NCI-H446 treated with DMSO at 0.1 percent for 48 hours (cell line): ENCODE measurements around the gene PXT1.
"Not testable (repeated sequence)": the region's sequence is repeated elsewhere in the genome, so short reads cannot be mapped to it uniquely, and the experiment has no call there.

Experiments used
- DNase-seq: peaks from one replicate; lab custom pipeline; 2025; lab: John Stamatoyannopoulos, UW

PXT1 gene

GRCh38 chr6:36368921-36369865 lies 73.5 kb downstream of the PXT1 start:
- DNase-seq = no peak

GRCh38 chr6:36368421-36368820 lies 74.2 kb downstream of the PXT1 start:
- DNase-seq = no peak

DNA sequence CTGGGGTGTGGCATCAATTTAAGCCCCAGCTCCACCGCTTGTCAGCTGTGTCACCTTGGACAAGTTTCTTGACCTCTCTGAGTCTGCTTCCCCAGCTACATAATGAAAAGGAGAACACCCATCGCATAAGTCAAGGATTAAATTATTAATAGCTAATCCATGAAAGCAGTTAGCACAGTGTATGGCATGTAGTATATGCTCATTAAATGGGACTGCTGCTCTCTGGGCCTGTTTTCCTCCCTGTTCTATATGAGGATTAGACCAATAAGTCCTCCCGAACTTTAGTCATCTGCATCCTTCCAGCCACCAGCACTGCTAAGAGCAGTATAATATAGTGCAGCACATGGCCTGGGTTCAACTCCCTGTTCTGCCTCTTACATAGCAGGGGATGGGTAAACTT lies 74.9 kb downstream of the PXT1 start:
- no peak for DNase-seq

DNA sequence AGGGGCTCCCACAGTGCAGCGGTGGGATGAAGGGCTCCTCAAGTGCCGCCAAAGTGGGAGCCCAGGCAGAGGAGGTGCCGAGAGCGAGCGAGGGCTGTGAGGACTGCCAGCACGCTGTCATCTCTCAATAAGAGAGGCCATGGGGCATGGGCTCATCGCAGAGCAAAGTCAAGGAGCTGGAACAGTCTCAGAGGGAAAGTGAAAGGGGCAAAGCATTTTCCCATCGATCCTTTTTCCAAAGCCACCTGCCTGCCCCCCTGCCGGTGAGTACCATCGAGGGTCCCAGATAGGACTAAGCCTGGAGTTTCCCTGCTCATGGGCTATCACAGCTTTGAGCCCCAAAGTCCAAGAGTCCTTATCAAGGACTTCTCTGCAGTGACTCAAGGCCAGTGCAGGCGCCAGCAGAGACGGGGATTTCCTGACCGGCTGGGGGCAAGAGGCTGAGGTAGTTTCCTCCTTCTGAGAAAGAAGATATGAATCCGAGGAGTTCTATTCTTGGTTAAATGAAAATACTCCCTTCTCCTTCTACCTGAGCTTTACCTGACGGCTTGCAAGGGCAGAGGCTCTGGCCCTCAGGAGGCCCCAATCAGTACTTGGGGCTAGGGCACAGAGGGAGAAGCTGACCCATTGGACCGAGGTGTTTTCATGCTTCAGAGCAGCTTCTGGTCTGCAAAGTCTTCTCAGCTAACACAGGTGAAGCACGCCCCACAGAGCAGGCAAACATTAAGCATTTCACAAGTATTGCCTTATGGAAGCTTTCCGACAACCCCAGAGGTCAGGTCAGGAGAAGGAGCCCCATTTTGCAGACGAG lies 77.8 kb downstream of the PXT1 start:
- no peak for DNase-seq

DNA sequence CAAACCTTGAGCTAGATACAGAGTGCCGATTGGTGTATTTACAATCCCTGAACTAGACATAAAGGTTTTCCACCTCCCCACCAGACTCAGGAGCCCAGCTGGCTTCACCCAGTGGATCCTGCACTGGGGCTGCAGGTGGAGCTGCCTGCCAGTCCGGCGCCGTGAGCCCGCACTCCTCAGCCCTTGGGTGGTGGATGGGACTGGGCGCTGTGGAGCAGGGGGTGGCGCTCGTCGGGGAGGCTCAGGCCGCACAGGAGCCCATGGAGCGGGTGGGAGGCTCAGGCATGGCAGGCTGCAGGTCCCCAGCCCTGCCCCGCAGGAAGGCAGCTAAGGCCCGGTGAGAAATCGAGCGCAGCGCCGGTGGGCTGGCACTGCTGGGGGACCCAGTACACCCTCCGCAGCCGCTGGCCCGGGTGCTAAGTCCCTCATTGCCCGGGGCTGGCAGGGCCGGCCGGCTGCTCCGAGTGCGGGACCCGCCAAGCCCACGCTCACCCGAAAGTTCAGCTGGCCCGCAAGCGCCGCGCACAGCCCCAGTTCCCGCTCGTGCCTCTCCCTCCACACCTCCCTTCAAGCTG lies 78.5 kb downstream of the PXT1 start:
- DNase-seq = not testable (repeated sequence)

- DNase-seq = not testable (repeated sequence)
Measured at GRCh38 chr6:36363371-36363752, 79.3 kb downstream of the PXT1 start.

DNA sequence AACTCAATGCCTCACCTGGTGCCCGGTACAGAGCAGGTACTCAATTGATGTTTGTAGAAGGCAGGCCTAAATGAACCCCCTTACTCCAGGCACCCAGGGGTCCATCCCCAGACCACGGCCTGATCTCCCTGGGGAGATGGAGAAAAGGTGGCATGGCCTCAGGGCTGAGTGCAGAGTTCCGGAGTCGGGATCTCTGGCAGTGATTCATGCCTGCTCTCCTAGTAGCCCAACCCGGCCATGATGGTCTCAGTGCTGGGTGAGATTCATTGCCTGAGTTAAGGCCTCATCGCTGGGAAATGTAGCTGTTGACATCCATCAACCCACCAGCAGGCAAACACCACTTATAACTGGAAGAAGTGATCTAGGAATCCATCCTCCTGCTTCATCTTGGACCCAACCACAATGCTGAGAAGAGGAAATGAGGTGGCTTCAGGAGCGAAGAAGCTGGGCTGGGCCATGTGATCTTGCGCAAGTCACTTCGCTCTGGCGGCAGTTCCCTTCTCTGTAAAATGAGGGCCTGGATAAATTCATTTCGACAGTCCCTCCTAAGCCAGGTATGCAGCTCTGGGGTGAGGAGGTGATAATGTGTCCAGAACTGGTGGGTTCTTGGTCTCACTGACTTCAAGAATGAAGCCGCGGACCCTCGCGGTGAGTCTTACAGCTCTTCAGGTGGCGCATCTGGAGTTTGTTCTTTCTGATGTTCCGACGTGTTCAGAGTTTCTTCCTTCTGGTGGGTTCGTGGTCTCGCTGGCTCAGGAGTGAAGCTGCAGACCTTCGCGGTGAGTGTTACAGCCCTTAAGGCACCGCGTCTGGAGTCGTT lies 79.9 kb downstream of the PXT1 start:
- DNase-seq = no peak

- DNase-seq = no peak
Measured at GRCh38 chr6:36361071-36361470, 81.6 kb downstream of the PXT1 start.

- peak; percentile 21 for DNase-seq
Measured at GRCh38 chr6:36360241-36361054, 82.2 kb downstream of the PXT1 start.

DNA sequence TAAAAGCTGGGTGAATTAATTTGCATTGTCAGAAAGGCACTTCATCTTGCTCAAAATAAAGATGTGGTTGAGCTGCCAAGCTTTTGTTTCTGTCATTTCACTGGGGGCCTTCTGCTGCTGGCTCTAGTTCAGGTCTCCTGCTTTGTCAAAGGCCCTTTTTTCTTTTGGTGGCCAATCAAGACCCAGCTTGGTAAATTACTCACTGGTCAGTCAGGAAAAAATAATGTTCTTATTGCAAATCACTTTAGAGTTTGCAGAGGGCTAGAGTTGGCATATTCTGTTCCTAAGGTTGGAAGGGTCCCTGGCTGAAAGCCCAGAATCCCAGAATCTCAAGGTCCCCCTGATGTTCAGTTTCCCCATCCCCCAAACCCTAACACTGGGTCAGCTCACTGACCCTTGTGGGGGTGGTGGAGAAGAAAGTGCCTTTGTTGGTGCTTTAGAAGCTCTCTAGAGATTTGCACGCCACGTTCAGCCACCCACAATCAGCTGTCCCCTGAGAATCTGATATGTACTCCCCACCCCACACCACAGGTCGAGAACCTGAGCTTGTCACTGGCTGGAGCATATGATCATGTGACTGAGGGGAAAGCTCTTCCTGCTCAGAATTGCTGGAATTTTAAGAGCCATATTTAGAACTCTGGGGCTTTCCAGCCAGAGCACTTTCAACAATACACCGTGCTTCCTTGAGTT lies 84.3 kb downstream of the PXT1 start:
- DNase-seq = no peak

DNA sequence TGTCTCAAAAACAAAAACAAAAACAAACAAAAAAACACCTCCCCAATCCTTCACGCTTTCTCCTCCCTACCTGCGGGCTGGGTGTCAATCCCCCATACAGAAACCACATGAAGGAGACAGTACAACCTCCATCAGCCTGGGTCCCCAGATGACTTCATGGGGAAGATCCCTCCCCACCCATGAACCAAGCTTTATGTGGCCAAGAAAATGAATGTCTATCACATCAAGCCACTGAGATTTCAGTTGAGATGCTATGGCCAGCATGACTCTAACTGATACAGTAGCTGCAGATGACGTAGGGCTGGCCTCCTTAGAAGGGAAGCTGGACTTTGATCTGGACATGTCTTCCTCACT lies 84.8 kb downstream of the PXT1 start:
- DNase-seq = no peak

- DNase-seq = no peak
Measured at GRCh38 chr6:36355819-36356218, 86.8 kb downstream of the PXT1 start.

DNA sequence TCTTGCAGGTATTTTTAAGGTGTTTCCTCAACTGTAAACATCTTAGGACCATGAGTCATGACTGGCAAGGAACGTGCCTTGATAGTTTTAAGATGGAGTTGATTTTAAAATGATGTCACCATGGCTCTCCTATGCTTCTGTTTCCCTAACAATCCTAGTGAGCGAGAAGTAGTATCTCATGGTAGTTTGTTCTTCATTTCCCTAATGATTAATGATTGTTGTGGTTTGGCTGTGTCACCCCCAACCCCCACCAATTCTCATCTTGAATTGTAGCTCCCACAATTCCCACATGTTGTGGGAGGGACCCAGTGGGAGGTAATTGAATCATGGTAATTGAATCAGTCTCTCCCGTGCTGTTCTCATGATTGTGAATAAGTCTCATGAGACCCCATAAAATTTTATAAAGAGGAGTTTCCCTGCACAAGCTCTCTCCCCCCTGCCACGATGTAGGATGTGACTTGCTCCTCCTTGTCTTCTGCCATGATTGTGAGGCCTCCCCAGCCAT lies 89.2 kb downstream of the PXT1 start:
- DNase-seq = no peak

DNA sequence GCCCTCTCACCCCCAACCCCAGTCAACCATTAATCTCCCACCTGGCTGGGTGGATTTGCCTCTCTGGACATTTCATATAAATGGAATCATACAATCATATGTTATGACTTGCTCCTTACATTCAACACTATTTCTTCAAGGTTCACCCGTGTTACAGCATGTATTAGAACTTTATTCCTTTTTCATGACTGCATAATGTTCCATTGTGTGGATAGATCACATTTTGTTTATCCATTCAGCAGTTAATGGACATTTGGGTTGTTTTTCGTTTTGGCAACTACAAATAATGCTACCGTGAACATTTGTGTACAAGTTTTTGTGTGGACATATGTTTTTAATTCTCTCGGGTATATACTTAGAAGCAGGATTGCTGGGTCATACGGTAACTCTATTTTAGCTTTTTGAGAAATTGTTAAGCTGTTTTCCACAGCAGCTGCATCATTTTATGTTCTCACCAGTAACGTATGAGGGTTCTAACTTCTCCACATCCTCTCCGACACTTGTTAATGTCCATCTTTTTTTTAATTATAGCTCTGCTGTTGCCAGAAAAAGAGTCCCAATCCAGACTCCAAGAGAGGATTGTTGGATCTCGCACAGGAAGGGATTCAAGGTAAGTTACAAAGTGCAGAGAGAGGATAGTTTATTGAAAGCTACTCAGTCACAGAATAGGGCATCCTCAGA lies 90.0 kb downstream of the PXT1 start:
- DNase-seq = no peak

DNA sequence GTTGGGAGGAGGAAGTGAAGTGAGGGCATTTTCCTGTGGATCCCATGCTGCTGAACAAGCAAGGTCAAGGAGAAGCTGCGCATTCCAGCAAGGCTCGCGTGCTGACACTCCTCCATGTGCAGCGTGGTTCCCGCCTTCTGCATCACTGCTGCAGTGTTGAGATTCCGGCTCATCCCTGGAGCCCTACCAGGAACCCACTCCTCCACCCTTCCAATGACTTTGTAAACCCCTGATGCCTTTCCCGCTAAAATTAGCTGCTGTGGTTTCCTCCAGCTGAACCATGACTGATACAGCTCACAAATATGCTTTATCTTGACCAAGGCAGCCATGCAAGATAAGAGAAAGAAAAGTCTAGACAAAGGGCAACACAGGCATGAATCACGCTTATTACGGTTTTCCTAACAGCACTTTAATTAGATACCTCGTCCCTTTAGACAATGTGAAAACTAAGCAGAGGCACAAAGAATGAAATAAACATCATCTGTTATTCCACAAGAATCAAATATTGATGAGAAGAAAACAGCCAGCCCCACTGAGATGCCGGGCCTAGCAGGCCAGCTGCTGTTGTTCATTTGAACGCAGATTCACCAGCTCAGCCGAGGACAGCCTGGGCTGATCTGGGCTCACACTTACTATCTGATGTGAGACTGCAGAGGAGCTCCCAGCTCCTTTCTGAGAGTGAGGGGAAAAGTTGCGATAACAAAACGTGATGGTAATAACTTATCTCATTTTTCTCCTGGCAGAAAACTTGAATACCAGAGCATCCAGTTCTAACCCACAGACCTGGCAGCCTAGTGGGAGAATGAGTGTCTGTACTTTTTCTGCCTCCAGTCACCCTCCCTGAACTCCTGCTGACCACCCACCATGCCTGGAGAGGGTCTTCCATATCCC lies 91.7 kb downstream of the PXT1 start:
- DNase-seq = no peak

- no peak for DNase-seq
Measured at GRCh38 chr6:36350082-36350481, 92.6 kb downstream of the PXT1 start.

- no peak for DNase-seq
Measured at GRCh38 chr6:36349240-36349639, 93.4 kb downstream of the PXT1 start.

- no peak for DNase-seq
Measured at GRCh38 chr6:36347621-36348020, 95.0 kb downstream of the PXT1 start.
